NCI-H748 (cell line): Measurements from ENCODE around the gene CCDC43.
"Not testable (repeated sequence)": the region's sequence is repeated elsewhere in the genome, so short reads cannot be mapped to it uniquely, and the experiment has no call there.

Source experiments
- DNase-seq: peaks from one replicate; lab custom pipeline; 2025; ENCODE audit not compliant: unreplicated experiment; lab: John Stamatoyannopoulos, UW

CCDC43 gene

GRCh38 chr17:44672479-44673093 is 17.0 kb downstream of the CCDC43 start:
- DNase-seq = no peak

DNA sequence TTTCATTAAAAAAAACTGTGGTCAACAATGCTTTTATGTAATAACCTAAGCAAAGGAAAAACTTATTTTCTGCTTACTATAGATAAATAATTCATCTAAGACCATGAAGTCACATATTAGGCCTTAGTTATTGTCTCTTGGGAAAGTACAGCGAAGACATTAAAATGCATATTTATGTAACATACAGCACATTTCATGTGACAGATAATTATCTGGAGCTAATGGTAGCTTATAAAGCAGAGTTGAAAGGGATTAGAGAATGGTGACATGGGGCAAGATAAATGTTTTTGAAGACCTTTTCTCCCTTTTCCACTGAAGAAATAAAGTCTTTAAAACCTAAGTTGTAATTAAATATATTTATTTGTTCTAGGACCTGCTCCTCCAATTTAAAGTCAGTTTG is 23.6 kb downstream of the CCDC43 start:
- DNase-seq = no peak

GRCh38 chr17:44664867-44665266 is 24.7 kb downstream of the CCDC43 start:
- DNase-seq = no peak

DNA sequence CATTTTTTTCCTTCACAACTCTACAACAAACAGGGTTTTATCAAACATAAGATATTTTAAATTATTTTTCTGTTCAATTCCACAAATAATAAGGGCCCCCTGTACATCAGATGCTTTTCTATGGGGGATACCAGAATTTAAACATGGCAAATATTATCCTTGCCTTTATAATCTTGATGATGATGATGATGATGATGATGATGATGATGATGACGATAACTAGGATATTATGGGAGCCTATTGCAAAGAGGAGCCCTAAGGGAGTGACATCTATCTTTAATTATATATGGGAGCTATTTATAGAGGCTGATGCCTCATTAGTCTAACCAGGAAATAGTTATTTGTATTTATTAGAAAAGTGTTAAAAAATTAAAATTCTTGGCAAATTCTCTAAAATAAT is 26.5 kb downstream of the CCDC43 start:
- DNase-seq = no peak

DNA sequence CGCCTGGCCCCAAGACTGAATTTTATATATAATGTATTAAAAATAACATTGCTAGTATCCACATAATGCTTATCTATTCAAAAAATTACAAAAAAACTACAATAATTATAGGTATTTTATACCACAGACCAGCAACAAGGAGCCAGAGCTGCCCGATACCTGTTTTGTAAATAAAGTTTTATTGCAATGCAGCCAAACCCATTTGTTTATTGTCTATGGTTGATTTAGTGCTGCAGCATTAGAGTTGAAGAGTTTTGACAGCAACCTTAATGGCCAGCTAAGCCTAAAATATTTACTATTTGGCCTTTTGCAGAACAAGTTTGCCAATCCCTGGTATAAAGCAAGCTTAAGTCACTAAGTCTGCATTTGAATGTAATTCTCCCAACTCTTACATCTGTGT is 27.7 kb downstream of the CCDC43 start:
- no peak for DNase-seq

DNA sequence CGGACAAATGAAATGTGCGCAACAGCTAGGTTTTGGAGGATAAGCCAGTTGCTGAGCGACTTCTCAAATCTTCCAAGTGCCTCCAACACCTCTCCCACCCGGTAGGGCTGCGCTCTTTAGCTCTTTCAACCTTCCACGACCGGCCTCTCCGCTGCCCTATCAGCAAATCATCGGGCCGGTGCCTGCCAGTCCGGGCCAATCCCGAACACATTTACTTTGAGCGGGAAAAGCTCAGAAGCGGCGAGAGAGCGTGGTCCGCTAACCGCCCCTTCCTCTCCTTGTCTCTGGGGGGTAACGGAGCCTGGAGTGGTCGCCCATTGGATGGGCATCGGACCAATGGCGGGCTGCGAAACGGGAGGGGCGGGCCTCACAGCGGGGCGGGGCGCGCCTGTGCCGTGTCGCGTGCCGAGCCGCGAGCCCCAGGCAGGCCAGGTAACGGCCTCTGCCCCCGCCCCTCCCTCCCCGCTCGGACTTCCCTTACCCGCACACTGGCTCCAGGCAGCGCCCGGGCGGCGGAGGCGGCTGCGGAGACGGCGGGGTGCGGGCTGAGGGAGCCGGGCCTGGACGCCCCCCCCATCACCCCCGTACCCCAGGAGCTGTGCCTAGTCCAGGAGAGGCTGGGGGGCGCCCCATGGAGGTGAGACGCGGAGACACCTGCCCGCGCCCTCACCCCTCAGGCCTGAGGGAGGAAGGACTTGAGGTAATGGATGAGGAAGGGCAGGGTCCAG is 33.4 kb downstream of the CCDC43 start, which contains the start of gene MEIOC:
Gene MEIOC, plus strand, starts transcription at position 486 of the 728 bp plus-strand sequence. Its CDS starts 146 bp downstream, at position 632.
- peak; percentile 88 for DNase-seq

DNA sequence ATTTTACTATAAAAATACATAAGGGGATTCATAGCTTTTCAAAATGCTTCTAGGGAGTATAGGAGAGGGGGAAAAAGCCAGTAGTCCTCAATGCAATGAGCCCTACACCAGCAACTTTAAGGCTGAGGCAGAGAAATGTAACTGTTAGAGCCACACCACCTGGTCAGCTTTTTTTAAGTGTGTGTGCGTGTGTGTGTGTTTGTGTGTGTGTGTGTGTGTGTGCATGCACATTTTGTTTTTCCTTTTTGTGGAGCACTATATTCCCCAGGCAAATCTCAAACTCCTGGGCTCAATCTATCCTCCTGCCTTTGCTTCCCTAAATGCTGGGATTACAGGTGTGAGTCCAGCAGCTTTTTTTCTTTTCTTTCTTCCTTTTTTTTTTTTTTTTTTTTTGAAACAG is 35.6 kb downstream of the CCDC43 start:
- no peak for DNase-seq

DNA sequence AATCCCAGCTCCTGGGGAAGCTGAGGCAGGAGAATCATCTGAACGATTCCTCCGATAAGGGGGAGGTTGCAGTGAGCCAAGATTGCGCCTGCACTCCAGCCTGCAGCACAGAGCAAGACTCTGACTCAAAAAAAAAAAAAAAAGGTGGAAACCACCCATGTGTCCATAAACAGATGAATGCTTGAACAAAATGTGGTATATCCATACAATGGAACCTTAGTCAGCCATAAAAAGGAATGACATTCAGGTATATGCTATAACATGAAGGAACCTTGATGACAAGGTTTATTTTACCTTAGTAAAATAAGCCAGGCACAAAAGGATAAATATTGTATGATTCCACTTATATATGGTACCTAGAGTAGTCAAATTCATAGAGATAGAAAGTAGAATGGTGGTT is 36.2 kb downstream of the CCDC43 start:
- no peak for DNase-seq

DNA sequence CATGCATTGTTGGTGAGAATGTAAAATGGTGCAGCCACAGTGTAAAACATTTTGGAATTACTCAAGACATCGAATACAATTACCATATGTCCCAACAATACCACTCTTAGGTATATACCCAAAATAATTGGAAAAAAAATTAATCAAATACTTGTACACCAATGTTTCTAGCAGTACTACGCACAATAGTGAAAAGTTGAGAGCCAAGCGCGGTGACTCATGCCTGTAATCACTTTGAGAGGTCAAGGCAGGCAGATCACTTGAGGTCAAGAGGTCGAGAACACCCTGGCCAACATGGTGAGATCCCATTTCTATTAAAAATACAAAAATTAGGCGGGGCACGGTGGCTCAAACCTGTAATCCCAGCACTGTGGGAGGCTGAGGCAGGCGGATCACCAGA is 36.8 kb downstream of the CCDC43 start:
- DNase-seq = no peak

DNA sequence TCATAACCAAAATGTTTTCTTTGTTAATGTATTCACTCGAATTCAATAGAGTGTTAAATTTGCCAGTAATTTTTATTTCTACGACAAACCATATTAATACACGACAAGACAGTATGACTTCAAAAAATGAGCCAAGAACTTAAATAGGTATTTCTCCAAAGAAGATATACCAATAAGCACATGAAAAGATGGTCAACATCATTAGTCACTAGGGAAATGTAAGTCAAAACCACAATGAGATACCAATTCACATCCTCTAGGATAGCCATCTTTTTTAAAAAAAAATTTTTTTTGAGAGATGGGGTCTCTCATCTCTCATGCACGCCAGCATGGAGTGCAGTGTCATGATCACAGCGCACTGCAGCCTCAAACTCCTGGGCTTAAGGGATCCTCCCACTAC is 38.3 kb downstream of the CCDC43 start:
- DNase-seq = no peak

DNA sequence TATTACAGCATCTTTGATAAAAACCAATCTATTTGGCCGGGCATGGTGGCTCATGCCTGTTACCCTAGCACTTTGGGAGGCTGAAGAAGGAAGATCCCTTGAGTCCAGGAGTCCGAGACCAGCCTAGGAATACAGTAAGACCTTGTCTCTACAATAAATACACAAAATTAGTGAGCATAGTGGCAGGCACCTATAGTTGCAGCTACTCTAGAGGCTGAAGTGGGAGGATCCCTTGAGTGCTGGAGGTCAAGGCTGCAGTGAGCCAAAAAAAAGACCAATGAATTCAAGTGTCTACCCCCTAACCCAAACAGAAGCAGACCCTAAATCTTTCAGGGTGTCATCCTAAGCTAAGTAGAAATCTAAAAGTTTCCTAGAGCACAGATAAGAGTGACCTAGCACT is 40.6 kb downstream of the CCDC43 start:
- DNase-seq = no peak

DNA sequence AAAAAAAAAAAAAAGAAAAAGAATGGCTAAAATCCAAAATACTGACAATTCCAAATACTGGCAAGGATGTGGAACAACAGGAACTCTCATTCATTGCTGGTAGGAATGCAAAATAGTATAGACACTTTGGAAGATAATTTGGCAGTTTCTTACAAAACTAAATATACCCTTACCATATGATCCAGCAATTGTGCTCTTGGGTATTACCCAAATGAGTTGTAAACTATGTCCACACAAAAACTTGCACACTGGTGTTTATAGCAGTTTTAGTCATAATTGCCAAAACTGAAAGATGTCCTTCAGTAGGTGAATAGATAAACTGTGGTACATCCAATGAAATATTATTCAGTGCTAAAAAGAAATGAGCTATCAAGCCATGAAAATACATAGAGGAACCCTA is 41.8 kb downstream of the CCDC43 start:
- no peak for DNase-seq

DNA sequence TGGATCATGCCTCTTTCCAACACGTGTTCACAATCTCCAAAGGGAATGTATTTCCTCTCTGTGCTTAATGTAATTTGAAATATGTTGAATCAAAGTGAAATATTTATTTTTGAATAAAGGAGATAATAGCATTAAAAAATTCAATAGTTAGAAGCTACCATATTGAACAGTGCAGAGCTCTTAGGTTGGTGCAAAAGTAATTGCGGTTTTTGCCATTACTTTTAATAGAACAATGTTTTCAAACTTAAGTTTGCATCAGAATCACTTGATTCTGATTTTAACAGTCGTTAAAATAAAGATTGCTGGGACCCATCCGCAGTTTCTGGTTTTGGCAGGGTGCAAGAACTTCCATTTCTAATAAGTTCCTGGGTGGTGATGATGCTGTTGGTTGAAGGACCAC is 43.3 kb downstream of the CCDC43 start:
- DNase-seq = no peak

- no peak for DNase-seq
Observed at GRCh38 chr17:44645341-44645740, 44.2 kb downstream of the CCDC43 start.

GRCh38 chr17:44642834-44643233 is 46.7 kb downstream of the CCDC43 start:
- DNase-seq = no peak

GRCh38 chr17:44637066-44637465 is 52.5 kb downstream of the CCDC43 start:
- no peak for DNase-seq

DNA sequence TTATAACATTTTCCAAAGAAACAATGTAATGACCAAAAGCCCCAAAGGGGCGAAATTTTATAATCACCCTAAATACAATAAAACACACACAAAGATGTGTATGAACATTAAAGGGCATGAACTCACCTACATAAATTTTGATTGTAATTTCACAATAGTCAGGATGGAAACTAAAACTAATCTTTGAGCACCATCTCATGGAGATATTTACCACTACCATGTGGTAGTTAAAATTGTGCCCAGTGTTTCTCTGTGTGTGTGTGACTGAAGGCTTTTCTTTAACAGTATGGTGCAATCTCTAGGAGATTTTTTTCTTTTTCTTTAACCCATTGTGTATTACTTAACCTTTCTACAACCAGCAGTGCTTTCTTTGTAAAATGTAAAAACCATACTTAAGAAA is 53.0 kb downstream of the CCDC43 start:
- peak; percentile 9 for DNase-seq

DNA sequence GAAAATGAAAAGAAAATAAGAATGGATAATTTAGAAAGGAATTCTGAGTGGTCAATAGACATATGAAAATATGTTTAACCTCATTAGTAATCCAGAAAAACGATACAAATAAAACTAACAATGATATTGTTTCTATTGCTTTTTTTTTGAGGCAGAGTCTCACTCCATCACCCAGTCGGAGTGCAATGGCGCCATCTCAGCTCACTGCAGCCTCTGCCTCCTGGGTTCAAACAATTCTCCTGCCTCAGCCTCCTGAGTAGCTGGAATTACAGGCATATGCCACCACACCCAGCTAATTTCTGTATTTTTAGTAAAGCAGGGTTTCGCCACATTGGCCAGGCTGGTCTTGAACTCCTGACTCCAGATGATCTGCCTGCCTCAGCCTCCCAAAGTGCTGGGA is 55.2 kb downstream of the CCDC43 start:
- DNase-seq = not testable (repeated sequence)

GRCh38 chr17:44633998-44634397 is 55.6 kb downstream of the CCDC43 start:
- DNase-seq = no peak

GRCh38 chr17:44630703-44631102 is 58.9 kb downstream of the CCDC43 start:
- no peak for DNase-seq

DNA sequence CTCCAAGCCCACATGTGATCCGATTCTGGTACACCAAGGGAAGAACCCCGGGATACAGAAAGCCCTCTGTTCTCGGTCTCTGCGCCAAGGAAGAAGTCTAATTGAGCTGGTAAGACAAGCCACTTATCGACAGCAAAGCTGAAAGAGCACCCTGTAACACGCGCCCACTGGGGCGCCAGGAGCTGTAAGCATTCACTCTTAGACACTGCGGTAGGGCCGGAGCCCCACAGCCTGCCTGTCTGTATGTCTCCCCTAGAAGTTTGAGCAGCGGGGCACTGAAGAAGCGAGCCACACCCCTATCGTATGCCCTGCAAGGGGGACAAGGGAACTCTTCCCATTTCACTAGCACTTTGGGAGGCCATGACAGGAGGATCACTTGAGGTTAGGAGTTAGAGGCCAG is 60.3 kb downstream of the CCDC43 start:
- DNase-seq = no peak

DNA sequence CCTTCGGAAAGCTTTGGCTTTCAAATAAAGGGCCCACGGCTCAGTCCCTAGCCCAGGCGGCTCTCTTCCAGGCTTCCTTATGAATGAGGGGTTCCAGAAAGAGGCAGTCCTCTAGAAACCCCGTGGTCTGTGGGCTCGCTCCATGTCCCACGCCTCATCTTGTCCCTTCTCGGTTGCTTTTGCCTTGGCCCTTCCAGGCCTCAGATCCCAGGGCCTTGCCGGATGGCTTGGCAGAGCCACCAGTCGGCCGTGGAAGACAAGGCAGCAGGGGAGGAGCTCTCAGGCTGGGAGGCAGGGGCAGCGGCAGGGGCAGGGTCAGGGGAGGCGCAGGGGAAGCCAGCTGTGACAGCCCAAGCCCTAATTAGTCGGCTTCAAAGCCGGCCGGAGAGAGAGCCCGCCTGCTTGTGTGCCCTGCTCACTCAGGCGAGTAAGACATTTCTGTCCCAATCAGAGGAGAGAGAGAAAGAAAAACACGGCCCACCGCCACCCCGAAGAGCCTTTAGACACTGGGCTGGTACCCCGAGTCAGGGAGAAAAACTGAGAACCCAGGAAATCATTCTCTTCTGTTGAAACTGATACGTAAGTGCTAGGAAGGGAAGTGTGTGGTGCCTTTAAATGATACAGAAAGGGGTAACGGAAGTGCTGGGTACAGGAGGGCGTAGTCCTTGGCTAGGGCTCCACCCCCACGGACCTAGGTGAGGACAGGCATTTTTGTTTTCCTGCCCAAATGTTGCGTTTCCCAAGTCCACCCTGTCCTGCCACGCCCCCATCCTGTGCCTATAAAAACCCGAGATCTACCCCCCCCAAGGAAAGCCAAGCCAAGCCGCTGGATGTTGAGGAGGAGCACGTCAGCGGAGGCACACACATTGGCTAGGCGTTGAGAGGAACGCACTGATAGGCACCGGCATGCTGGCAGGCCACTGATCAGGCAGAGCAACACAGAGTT is 61.1 kb downstream of the CCDC43 start:
- no peak for DNase-seq
